HG02798 (cell line): ENCODE data around the gene PCNX2.
A peak's percentile ranks its signal among the peaks of the same experiment; 100 is the strongest.
"Not testable (repeated sequence)": the region's sequence is repeated elsewhere in the genome, so short reads cannot be mapped to it uniquely, and the experiment has no call there.

ENCODE experiments used
- ATAC-seq: cut with Tn5 transposase; IDR thresholded peaks from one replicate; pipeline ENCODE4 v1.9.1; 2021; ENCODE audit warnings: mild to moderate bottlenecking; ENCODE audit not compliant: unreplicated experiment, poor library complexity

PCNX2 gene

GRCh38 chr1:233031521-233031920 is 264.0 kb downstream of the PCNX2 start:
- ATAC-seq, result no peak

- ATAC-seq, result no peak
Observed at GRCh38 chr1:233027046-233027445, 268.5 kb downstream of the PCNX2 start.

- ATAC-seq, result no peak
Observed at GRCh38 chr1:233025567-233025966, 270.0 kb downstream of the PCNX2 start.

GRCh38 chr1:233025157-233025556 is 270.4 kb downstream of the PCNX2 start:
- no peak for ATAC-seq

- ATAC-seq, result no peak
Observed at GRCh38 chr1:233024199-233024598, 271.3 kb downstream of the PCNX2 start.

- ATAC-seq, result no peak
Observed at GRCh38 chr1:233022246-233022645, 273.3 kb downstream of the PCNX2 start.

- ATAC-seq, result no peak
Observed at GRCh38 chr1:233020426-233020825, 275.1 kb downstream of the PCNX2 start.

- ATAC-seq, result no peak
Observed at GRCh38 chr1:233019778-233020325, 275.7 kb downstream of the PCNX2 start.

- ATAC-seq, result no peak
Observed at GRCh38 chr1:233019083-233019482, 276.4 kb downstream of the PCNX2 start.

GRCh38 chr1:233016798-233017197 is 278.7 kb downstream of the PCNX2 start:
- no peak for ATAC-seq

- peak; percentile 75 for ATAC-seq
Observed at GRCh38 chr1:233015965-233016364, 279.6 kb downstream of the PCNX2 start.

- ATAC-seq, result no peak
Observed at GRCh38 chr1:233012021-233012420, 283.5 kb downstream of the PCNX2 start.

GRCh38 chr1:233010146-233010545 is 285.4 kb downstream of the PCNX2 start:
- no peak for ATAC-seq

GRCh38 chr1:233006541-233006973 is 289.0 kb downstream of the PCNX2 start:
- no peak for ATAC-seq

GRCh38 chr1:233006108-233006507 is 289.4 kb downstream of the PCNX2 start:
- no peak for ATAC-seq

- ATAC-seq, result no peak
Observed at GRCh38 chr1:233005703-233006102, 289.8 kb downstream of the PCNX2 start.

GRCh38 chr1:233005156-233005555 is 290.4 kb downstream of the PCNX2 start:
- no peak for ATAC-seq

- no peak for ATAC-seq
Observed at GRCh38 chr1:233004451-233004850, 291.1 kb downstream of the PCNX2 start.

- not testable (repeated sequence) for ATAC-seq
Observed at GRCh38 chr1:233003638-233004037, 291.9 kb downstream of the PCNX2 start.

- no peak for ATAC-seq
Observed at GRCh38 chr1:232999956-233000625, 295.4 kb downstream of the PCNX2 start.

- no peak for ATAC-seq
Observed at GRCh38 chr1:232998646-232999045, 296.9 kb downstream of the PCNX2 start.

- ATAC-seq, result no peak
Observed at GRCh38 chr1:232998138-232998537, 297.4 kb downstream of the PCNX2 start.
